ENCODE results near the gene SNAP29.

The SNAP29 gene

GRCh38 chr22:20903093-20903492, 44.3 kb downstream of the SNAP29 start (continued):
- no peak for TF ChIP-seq CSRNP3 (CRISPR knock-in tag; IDR thresholded peaks at IDR 0.05)
- no peak for TF ChIP-seq BACH2 (CRISPR knock-in tag; IDR thresholded peaks at IDR 0.05; ENCODE audit: borderline replicate concordance)
- no peak for TF ChIP-seq ZFP3 (CRISPR knock-in tag; IDR thresholded peaks at IDR 0.05)
- TF ChIP-seq ESRRG (CRISPR knock-in tag; IDR thresholded peaks at IDR 0.05): no peak
- no peak for TF ChIP-seq POU6F1 (CRISPR knock-in tag; IDR thresholded peaks at IDR 0.05; ENCODE audit: borderline replicate concordance, low read depth)
- no peak for TF ChIP-seq ZNF70 (CRISPR knock-in tag; IDR thresholded peaks at IDR 0.05)

- ATAC-seq: no peak
- TF ChIP-seq TCF4 (CRISPR knock-in tag; IDR thresholded peaks at IDR 0.05; ENCODE audit: borderline replicate concordance): no peak
- no peak for TF ChIP-seq TSHZ2 (CRISPR knock-in tag; IDR thresholded peaks at IDR 0.05)
- no peak for TF ChIP-seq CREB5 (CRISPR knock-in tag; IDR thresholded peaks at IDR 0.05; ENCODE audit: low read depth)
- TF ChIP-seq ARNTL (CRISPR knock-in tag; IDR thresholded peaks at IDR 0.05; ENCODE audit: borderline replicate concordance, low read depth): no peak
- TF ChIP-seq TOX (CRISPR knock-in tag; IDR thresholded peaks at IDR 0.05; ENCODE audit: borderline replicate concordance): no peak
- TF ChIP-seq POU6F1 (CRISPR knock-in tag; IDR thresholded peaks at IDR 0.05; ENCODE audit: borderline replicate concordance, low read depth): no peak
- TF ChIP-seq OSR1 (CRISPR knock-in tag; IDR thresholded peaks at IDR 0.05): no peak
- no peak for TF ChIP-seq ZNF8 (CRISPR knock-in tag; IDR thresholded peaks at IDR 0.05)
- no peak for TF ChIP-seq CSRNP3 (CRISPR knock-in tag; IDR thresholded peaks at IDR 0.05)
These were observed 45.5 kb downstream of the SNAP29 start for GRCh38 chr22:20904008-20904979.

- ATAC-seq: no peak
- no peak for TF ChIP-seq ZFP3 (CRISPR knock-in tag; IDR thresholded peaks at IDR 0.05)
- no peak for TF ChIP-seq GLIS3 (CRISPR knock-in tag; IDR thresholded peaks at IDR 0.05)
- no peak for TF ChIP-seq TOX (CRISPR knock-in tag; IDR thresholded peaks at IDR 0.05; ENCODE audit: borderline replicate concordance)
- no peak for TF ChIP-seq ZNF70 (CRISPR knock-in tag; IDR thresholded peaks at IDR 0.05)
- no peak for TF ChIP-seq PATZ1 (CRISPR knock-in tag; IDR thresholded peaks at IDR 0.05; ENCODE audit: borderline replicate concordance)
- no peak for TF ChIP-seq TCF4 (CRISPR knock-in tag; IDR thresholded peaks at IDR 0.05; ENCODE audit: borderline replicate concordance)
- TF ChIP-seq CSRNP3 (CRISPR knock-in tag; IDR thresholded peaks at IDR 0.05): no peak
- no peak for TF ChIP-seq CREB5 (CRISPR knock-in tag; IDR thresholded peaks at IDR 0.05; ENCODE audit: low read depth)
- TF ChIP-seq SNAI2 (CRISPR knock-in tag; IDR thresholded peaks at IDR 0.05): no peak
- no peak for TF ChIP-seq ZFP30 (CRISPR knock-in tag; IDR thresholded peaks at IDR 0.05)
- no peak for TF ChIP-seq BACH2 (CRISPR knock-in tag; IDR thresholded peaks at IDR 0.05; ENCODE audit: borderline replicate concordance)
- TF ChIP-seq ISL1 (CRISPR knock-in tag; IDR thresholded peaks at IDR 0.05): no peak
- TF ChIP-seq ZC3H10 (CRISPR knock-in tag; IDR thresholded peaks at IDR 0.05): no peak
- TF ChIP-seq PPARA (CRISPR knock-in tag; IDR thresholded peaks at IDR 0.05; ENCODE audit: borderline replicate concordance): no peak
These were observed 46.2 kb downstream of the SNAP29 start for GRCh38 chr22:20904980-20905355.
